ENCODE measurements around the gene ARMC7.
A peak's percentile ranks its signal among the peaks of the same experiment; 100 is the strongest.

GRCh38 chr17:75124041-75124818 is 14.5 kb downstream of the ARMC7 start:
- peak in 1 of 4 donors; percentile 6 for TF ChIP-seq POLR2AphosphoS5 (IDR thresholded peaks at IDR 0.05)
- TF ChIP-seq, protein P1, sequence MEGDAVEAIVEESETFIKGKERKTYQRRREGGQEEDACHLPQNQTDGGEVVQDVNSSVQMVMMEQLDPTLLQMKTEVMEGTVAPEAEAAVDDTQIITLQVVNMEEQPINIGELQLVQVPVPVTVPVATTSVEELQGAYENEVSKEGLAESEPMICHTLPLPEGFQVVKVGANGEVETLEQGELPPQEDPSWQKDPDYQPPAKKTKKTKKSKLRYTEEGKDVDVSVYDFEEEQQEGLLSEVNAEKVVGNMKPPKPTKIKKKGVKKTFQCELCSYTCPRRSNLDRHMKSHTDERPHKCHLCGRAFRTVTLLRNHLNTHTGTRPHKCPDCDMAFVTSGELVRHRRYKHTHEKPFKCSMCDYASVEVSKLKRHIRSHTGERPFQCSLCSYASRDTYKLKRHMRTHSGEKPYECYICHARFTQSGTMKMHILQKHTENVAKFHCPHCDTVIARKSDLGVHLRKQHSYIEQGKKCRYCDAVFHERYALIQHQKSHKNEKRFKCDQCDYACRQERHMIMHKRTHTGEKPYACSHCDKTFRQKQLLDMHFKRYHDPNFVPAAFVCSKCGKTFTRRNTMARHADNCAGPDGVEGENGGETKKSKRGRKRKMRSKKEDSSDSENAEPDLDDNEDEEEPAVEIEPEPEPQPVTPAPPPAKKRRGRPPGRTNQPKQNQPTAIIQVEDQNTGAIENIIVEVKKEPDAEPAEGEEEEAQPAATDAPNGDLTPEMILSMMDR (IDR thresholded peaks at IDR 0.05) = no peak
- TF ChIP-seq POLR2A (IDR thresholded peaks at IDR 0.05) = peak in 1 of 2 donors; percentile 62
- TF ChIP-seq EP300 (IDR thresholded peaks at IDR 0.05) = no peak

Data from sigmoid colon (tissue), 4 donors.